K562 (cell line): ENCODE results near the gene MS4A2. TPM values are rescaled to one million over a fixed set of nuclear protein-coding genes. Genes with fewer than 3 reads are reported as not detected.
A peak's percentile ranks its signal among the peaks of the same experiment; 100 is the strongest.

ENCODE experiments used
- ARID1B ChIP-seq: fragments of 450-650 bp; IDR thresholded peaks from 2 replicates; pipeline ENCODE4 v1.6.1; 2016; ENCODE audit warnings: antibody characterized with exemption, mild to moderate bottlenecking, inconsistent platforms
- BACH1 ChIP-seq: fragments of 200-800 bp; sonication (Bioruptor generic); IDR thresholded peaks from 2 replicates; pipeline ENCODE4 v1.6.1; 2016; ENCODE audit warnings: missing genetic modification characterization, missing compliant biosample characterization
- E2F4 ChIP-seq: sonication (generic); formaldehyde crosslinking; IDR thresholded peaks from 2 replicates; pipeline ENCODE4 v1.8.0; 2022; ENCODE audit warnings: mild to moderate bottlenecking, low read depth, missing genetic modification reagents
- HDAC6 ChIP-seq: IDR thresholded peaks from 2 replicates; pipeline ENCODE4 v1.6.1; 2012; ENCODE audit warnings: low read depth, mild to moderate bottlenecking, control low read depth, inconsistent platforms, low read length, moderate library complexity
- NFXL1 ChIP-seq: fragments of 450-650 bp; formaldehyde crosslinking; IDR thresholded peaks from 2 replicates; pipeline ENCODE4 v1.4.0; 2021; ENCODE audit warnings: mild to moderate bottlenecking
- SIX5 ChIP-seq, 2 experiments: IDR thresholded peaks; 2 replicates each; pipeline ENCODE4 v1.6.1; 2011; ENCODE audit warnings: low read length in 2 of 2, borderline replicate concordance in 1 of 2, low read depth in 1 of 2, mild to moderate bottlenecking in 1 of 2, moderate library complexity in 1 of 2; ENCODE audit not compliant: insufficient read depth in 1 of 2
- TCFL5 ChIP-seq: fragments of 250-450 bp; sonication (Bioruptor Pico); conservative IDR thresholded peaks from 2 replicates; pipeline ENCODE4 v1.6.1; 2021; ENCODE audit warnings: mild to moderate bottlenecking, moderate library complexity, matching md5 sums
- TEAD4 ChIP-seq, 2 experiments: sonication (generic) in 1 of 2; formaldehyde crosslinking in 1 of 2; IDR thresholded peaks; 2 replicates each; pipeline versions ENCODE4 v1.6.1 to v1.8.0; 2012 to 2022; ENCODE audit warnings: borderline replicate concordance in 1 of 2, inconsistent platforms in 1 of 2, low read length in 1 of 2, mild to moderate bottlenecking in 1 of 2, missing genetic modification reagents in 1 of 2
- ZKSCAN1 ChIP-seq: fragments of 150-350 bp; IDR thresholded peaks from 2 replicates; pipeline ENCODE4 v1.6.1; 2016; ENCODE audit warnings: low read depth, low read length
- polyA plus RNA-seq, 8 experiments: library from polyadenylated mRNA; depleted of rRNA in 4 of 8; stranded (reverse) in 5 of 8; unstranded in 3 of 8; fragments of >200 nt; fragmentation: Nextera tagmentation in 2 of 8; fragmentation: Illumina TruSeq in 1 of 8; extraction: Ambion mirVana in 2 of 8; extraction: Trizol in 1 of 8; gene quantifications; 2 replicates each; pipeline versions ENCODE4 v1.2.1 to v1.2.3, GENCODE V29; 2011 to 2014; ENCODE audit warnings: inconsistent platforms in 1 of 8, missing spikeins in 1 of 8
- total RNA-seq, 7 experiments: library from RNA; depleted of rRNA in 6 of 7; stranded (reverse); fragments of >200 nt in 6 of 7; fragmentation: Illumina TruSeq in 2 of 7; extraction: Trizol in 2 of 7; gene quantifications; 2 replicates each; pipeline versions ENCODE4 v1.2.1 to v1.2.3, GENCODE V29; 2011 to 2021; ENCODE audit warnings: low replicate concordance in 1 of 7
- TF ChIP-seq, protein P1 (sequence below): sonication (generic); formaldehyde crosslinking; IDR thresholded peaks from 2 replicates; pipeline ENCODE4 v1.8.1; 2022; ENCODE audit warnings: missing genetic modification reagents
- TF ChIP-seq, protein P2 (sequence below), 2 experiments: fragments of 450-650 bp; formaldehyde crosslinking in 1 of 2; IDR thresholded peaks; 2 replicates each; pipeline versions ENCODE4 v1.4.0 to v1.6.1; 2014 to 2020; ENCODE audit warnings: mild to moderate bottlenecking in 2 of 2, borderline replicate concordance in 1 of 2, low read depth in 1 of 2

MS4A2 gene
- total and polyA plus RNA-seq, 9 of the 15 experiments (the other 6 are each of a cell fraction or from before 2014, with no cell fraction given), result 0.06 to 5.7 (median 0.86) TPM

- peak; percentile 31 for TF ChIP-seq ARID1B
- TF ChIP-seq, protein P1, sequence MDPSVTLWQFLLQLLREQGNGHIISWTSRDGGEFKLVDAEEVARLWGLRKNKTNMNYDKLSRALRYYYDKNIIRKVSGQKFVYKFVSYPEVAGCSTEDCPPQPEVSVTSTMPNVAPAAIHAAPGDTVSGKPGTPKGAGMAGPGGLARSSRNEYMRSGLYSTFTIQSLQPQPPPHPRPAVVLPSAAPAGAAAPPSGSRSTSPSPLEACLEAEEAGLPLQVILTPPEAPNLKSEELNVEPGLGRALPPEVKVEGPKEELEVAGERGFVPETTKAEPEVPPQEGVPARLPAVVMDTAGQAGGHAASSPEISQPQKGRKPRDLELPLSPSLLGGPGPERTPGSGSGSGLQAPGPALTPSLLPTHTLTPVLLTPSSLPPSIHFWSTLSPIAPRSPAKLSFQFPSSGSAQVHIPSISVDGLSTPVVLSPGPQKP (CRISPR knock-in tag), result no peak
- TF ChIP-seq HDAC6, result no peak
- TF ChIP-seq, protein P2, sequence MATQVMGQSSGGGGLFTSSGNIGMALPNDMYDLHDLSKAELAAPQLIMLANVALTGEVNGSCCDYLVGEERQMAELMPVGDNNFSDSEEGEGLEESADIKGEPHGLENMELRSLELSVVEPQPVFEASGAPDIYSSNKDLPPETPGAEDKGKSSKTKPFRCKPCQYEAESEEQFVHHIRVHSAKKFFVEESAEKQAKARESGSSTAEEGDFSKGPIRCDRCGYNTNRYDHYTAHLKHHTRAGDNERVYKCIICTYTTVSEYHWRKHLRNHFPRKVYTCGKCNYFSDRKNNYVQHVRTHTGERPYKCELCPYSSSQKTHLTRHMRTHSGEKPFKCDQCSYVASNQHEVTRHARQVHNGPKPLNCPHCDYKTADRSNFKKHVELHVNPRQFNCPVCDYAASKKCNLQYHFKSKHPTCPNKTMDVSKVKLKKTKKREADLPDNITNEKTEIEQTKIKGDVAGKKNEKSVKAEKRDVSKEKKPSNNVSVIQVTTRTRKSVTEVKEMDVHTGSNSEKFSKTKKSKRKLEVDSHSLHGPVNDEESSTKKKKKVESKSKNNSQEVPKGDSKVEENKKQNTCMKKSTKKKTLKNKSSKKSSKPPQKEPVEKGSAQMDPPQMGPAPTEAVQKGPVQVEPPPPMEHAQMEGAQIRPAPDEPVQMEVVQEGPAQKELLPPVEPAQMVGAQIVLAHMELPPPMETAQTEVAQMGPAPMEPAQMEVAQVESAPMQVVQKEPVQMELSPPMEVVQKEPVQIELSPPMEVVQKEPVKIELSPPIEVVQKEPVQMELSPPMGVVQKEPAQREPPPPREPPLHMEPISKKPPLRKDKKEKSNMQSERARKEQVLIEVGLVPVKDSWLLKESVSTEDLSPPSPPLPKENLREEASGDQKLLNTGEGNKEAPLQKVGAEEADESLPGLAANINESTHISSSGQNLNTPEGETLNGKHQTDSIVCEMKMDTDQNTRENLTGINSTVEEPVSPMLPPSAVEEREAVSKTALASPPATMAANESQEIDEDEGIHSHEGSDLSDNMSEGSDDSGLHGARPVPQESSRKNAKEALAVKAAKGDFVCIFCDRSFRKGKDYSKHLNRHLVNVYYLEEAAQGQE (IDR thresholded peaks at IDR 0.05; ENCODE audit: borderline replicate concordance), result peak; percentile 13; the same call in 1 of the 2 replicates
- TF ChIP-seq, protein P2 (CRISPR knock-in tag; IDR thresholded peaks at IDR 0.05; ENCODE audit: low read depth), result no peak
- no peak for TF ChIP-seq ZKSCAN1
- no peak for TF ChIP-seq E2F4 (CRISPR knock-in tag)
- TF ChIP-seq NFXL1 (CRISPR knock-in tag), result no peak
- no peak for TF ChIP-seq BACH1 (tag)
- no peak for TF ChIP-seq SIX5 (IDR thresholded peaks at IDR 0.05; ENCODE audit: borderline replicate concordance in 1 of 2, insufficient read depth in 1 of 2, low read depth in 1 of 2, low read length in 2 of 2)
- peak; percentile 63 for TF ChIP-seq TEAD4 (IDR thresholded peaks at IDR 0.05; ENCODE audit: low read length)
- no peak for TF ChIP-seq TEAD4 (CRISPR knock-in tag; IDR thresholded peaks at IDR 0.05; ENCODE audit: borderline replicate concordance)
- no peak for TF ChIP-seq TCFL5
- TF ChIP-seq, all 486 proteins: peak for 6
Measured at GRCh38 chr11:60078745-60079144, 9.7 kb upstream of the MS4A2 start (continued).
